H1 (cell line): ENCODE results near the gene ZNF451. TPM values are rescaled to one million over a fixed set of nuclear protein-coding genes. Genes with fewer than 3 reads are reported as not detected.

Experiments
- CTCF ChIA-PET: fragments of 300-600 bp; sonication (Branson Sonifier 250); formaldehyde crosslinking; loops from one replicate; lab custom pipeline; 2021; ENCODE audit not compliant: partially characterized antibody; lab: Charles Lee
- POLR2A ChIA-PET: fragments of 300-600 bp; sonication (Branson Sonifier 250); formaldehyde crosslinking; loops from one replicate; lab custom pipeline; 2021; ENCODE audit warnings: inconsistent platforms; ENCODE audit not compliant: partially characterized antibody; lab: Charles Lee
- DNase-seq, 2 experiments: peaks; one replicate each; pipeline versions ENCODE4 v3.0.0 to v3.0.0-alpha.2; 2010 to 2022; ENCODE audit warnings: low spot score in 2 of 2, low read depth in 1 of 2, mixed read lengths in 1 of 2
- FAIRE-seq: peaks from 2 replicates; lab custom pipeline; 2011; peaks lifted over from hg19 to GRCh38; lab: Jason Lieb, UNC
- H2AFZ ChIP-seq: 2 replicates; pipeline ENCODE4 v1.8.1; 2012; ENCODE audit warnings: low read length, inconsistent platforms
- H2AK5ac ChIP-seq: 2 replicates; pipeline ENCODE4 v1.6.1; 2013; ENCODE audit warnings: low read depth, low read length
- H2BK120ac ChIP-seq: replicated peaks from 2 replicates; pipeline ENCODE3; 2013; ENCODE audit warnings: low read depth, low read length, inconsistent platforms
- H2BK12ac ChIP-seq: 2 replicates; pipeline ENCODE4 v1.6.1; 2013; ENCODE audit warnings: low read depth, low read length
- H2BK15ac ChIP-seq: 2 replicates; pipeline ENCODE4 v1.6.1; 2013; ENCODE audit warnings: low read length
- H2BK20ac ChIP-seq: 2 replicates; pipeline ENCODE4 v1.6.1; 2013; ENCODE audit warnings: low read length
- H2BK5ac ChIP-seq: 2 replicates; pipeline ENCODE4 v1.6.1; 2013; ENCODE audit warnings: low read depth, low read length
- H3K14ac ChIP-seq: 2 replicates; pipeline ENCODE4 v1.6.1; 2013; ENCODE audit warnings: inconsistent platforms; ENCODE audit not compliant: insufficient read length
- H3K18ac ChIP-seq: 2 replicates; pipeline ENCODE4 v1.6.1; 2013; ENCODE audit warnings: low read length; ENCODE audit errors: extremely low read depth
- H3K23ac ChIP-seq: 2 replicates; pipeline ENCODE4 v1.6.1; 2013; ENCODE audit warnings: inconsistent platforms; ENCODE audit not compliant: insufficient read length
- H3K23me2 ChIP-seq: 2 replicates; pipeline ENCODE4 v1.6.1; 2013; ENCODE audit warnings: low read depth, low read length
- H3K27ac ChIP-seq: 2 replicates; pipeline ENCODE4 v1.6.1; 2011; ENCODE audit warnings: low read depth, low read length, inconsistent platforms
- H3K27me3 ChIP-seq, 4 experiments: replicated peaks in 1 of 4; 1 replicate in 1 of 4; 2 replicates in 3 of 4; pipeline versions ENCODE4 v1.6.1 to v1.8.1; 2011 to 2013; ENCODE audit warnings: low read length in 3 of 4, mild to moderate bottlenecking in 3 of 4, inconsistent platforms in 2 of 4, mixed read lengths in 2 of 4, moderate library complexity in 1 of 4; ENCODE audit not compliant: control insufficient read depth in 3 of 4, insufficient read depth in 3 of 4; ENCODE audit errors: extremely low read depth in 1 of 4
- H3K36me3 ChIP-seq, 4 experiments: 2 replicates each; pipeline versions ENCODE4 v1.6.1 to v1.8.1; 2011 to 2013; ENCODE audit warnings: mild to moderate bottlenecking in 4 of 4, low read length in 3 of 4, moderate library complexity in 2 of 4, control low read depth in 1 of 4, inconsistent platforms in 1 of 4; ENCODE audit not compliant: insufficient read depth in 4 of 4, control insufficient read depth in 2 of 4
- H3K4ac ChIP-seq: replicated peaks from 2 replicates; pipeline ENCODE3; 2013; ENCODE audit warnings: low read length, low read depth, mixed read lengths, inconsistent platforms; ENCODE audit not compliant: insufficient read length
- H3K4me1 ChIP-seq, 4 experiments: replicated peaks in 1 of 4; 1 replicate in 1 of 4; 2 replicates in 3 of 4; pipeline versions ENCODE4 v1.6.1 to v1.8.1; 2011 to 2013; ENCODE audit warnings: low read length in 3 of 4, inconsistent platforms in 2 of 4, mixed read lengths in 1 of 4; ENCODE audit not compliant: insufficient read depth in 4 of 4, control insufficient read depth in 3 of 4
- H3K4me2 ChIP-seq, 2 experiments: 2 replicates each; pipeline versions ENCODE4 v1.6.1 to v1.8.1; 2011 to 2013; ENCODE audit warnings: low read depth in 2 of 2, low read length in 2 of 2, control low read depth in 1 of 2, inconsistent platforms in 1 of 2, mild to moderate bottlenecking in 1 of 2; ENCODE audit not compliant: insufficient read depth in 1 of 2
- H3K4me3 ChIP-seq, 4 experiments: fragments of 200-600, 300-600 bp in 1 of 4; sonication (generic), shearing (Covaris generic), sonication (Bioruptor Twin) in 1 of 4; 2 replicates each; pipeline versions ENCODE4 v1.5.1 to v1.8.1; 2011 to 2016; ENCODE audit warnings: low read length in 4 of 4, low read depth in 3 of 4, control low read depth in 2 of 4, inconsistent platforms in 2 of 4, mild to moderate bottlenecking in 2 of 4, mixed read lengths in 1 of 4, moderate library complexity in 1 of 4; ENCODE audit not compliant: insufficient read depth in 2 of 4; ENCODE audit errors: extremely low read depth in 1 of 4
- H3K56ac ChIP-seq: replicated peaks from 2 replicates; pipeline ENCODE3; 2013; ENCODE audit warnings: low read depth, mild to moderate bottlenecking, mixed read lengths, low read length, inconsistent platforms; ENCODE audit not compliant: insufficient read length
- H3K79me1 ChIP-seq: 2 replicates; pipeline ENCODE4 v1.6.1; 2013; ENCODE audit warnings: low read depth, low read length, control low read depth
- H3K79me2 ChIP-seq, 2 experiments: 2 replicates each; pipeline versions ENCODE4 v1.6.1 to v1.8.1; 2012 to 2013; ENCODE audit warnings: low read length in 2 of 2, mild to moderate bottlenecking in 2 of 2, inconsistent platforms in 1 of 2; ENCODE audit not compliant: insufficient read depth in 2 of 2, control insufficient read depth in 1 of 2
- H3K9ac ChIP-seq, 4 experiments: replicated peaks in 1 of 4; 1 replicate in 1 of 4; 2 replicates in 3 of 4; pipeline versions ENCODE4 v1.6.1 to v1.8.1; 2011 to 2013; ENCODE audit warnings: low read depth in 3 of 4, low read length in 3 of 4, control low read depth in 2 of 4, mild to moderate bottlenecking in 2 of 4, moderate library complexity in 2 of 4, inconsistent platforms in 1 of 4; ENCODE audit errors: extremely low read depth in 1 of 4
- H3K9me3 ChIP-seq, 2 experiments: 2 replicates each; pipeline versions ENCODE4 v1.6.1 to v1.8.1; 2012 to 2013; ENCODE audit warnings: mild to moderate bottlenecking in 2 of 2, moderate library complexity in 2 of 2, control low read depth in 1 of 2, inconsistent platforms in 1 of 2, low read depth in 1 of 2, low read length in 1 of 2, mixed read lengths in 1 of 2; ENCODE audit not compliant: insufficient read depth in 2 of 2
- H4K20me1 ChIP-seq, 2 experiments: replicated peaks in 1 of 2; 2 replicates each; pipeline versions ENCODE3 to v1.8.1; 2011 to 2013; ENCODE audit warnings: inconsistent platforms in 2 of 2, low read length in 2 of 2, mild to moderate bottlenecking in 1 of 2; ENCODE audit not compliant: insufficient read depth in 2 of 2, control insufficient read depth in 1 of 2
- H4K5ac ChIP-seq: 2 replicates; pipeline ENCODE4 v1.6.1; 2013; ENCODE audit warnings: low read length, low read depth, mixed read lengths, inconsistent platforms; ENCODE audit not compliant: insufficient read length
- H4K8ac ChIP-seq: 2 replicates; pipeline ENCODE4 v1.8.0; 2013; ENCODE audit warnings: mild to moderate bottlenecking, moderate library complexity, low read length, inconsistent platforms; ENCODE audit not compliant: insufficient read depth; ENCODE audit errors: extremely low read depth
- H4K91ac ChIP-seq: replicated peaks from 2 replicates; pipeline ENCODE3; 2013; ENCODE audit warnings: low read length, mixed read lengths, inconsistent platforms; ENCODE audit not compliant: insufficient read length
- BACH1 ChIP-seq: IDR thresholded peaks from 2 replicates; pipeline ENCODE4 v1.6.1; 2012; ENCODE audit warnings: low read length, improper control_type of control experiment
- EZH2 ChIP-seq: fragments of 200-600 bp; sonication (generic); IDR thresholded peaks from 2 replicates; pipeline ENCODE4 v1.7.1; 2012; ENCODE audit warnings: low read depth, mild to moderate bottlenecking, moderate library complexity, low read length, inconsistent platforms; ENCODE audit not compliant: severe bottlenecking
- HDAC2 ChIP-seq, 2 experiments: fragments of 300-600 bp in 1 of 2; sonication (generic) in 1 of 2; IDR thresholded peaks; 2 replicates each; pipeline ENCODE4 v1.6.1; 2011 to 2012; ENCODE audit warnings: low read depth in 2 of 2, low read length in 2 of 2, mild to moderate bottlenecking in 2 of 2, moderate library complexity in 2 of 2, borderline replicate concordance in 1 of 2, inconsistent platforms in 1 of 2
- JUN ChIP-seq: IDR thresholded peaks from 2 replicates; pipeline ENCODE4 v1.6.1; 2011; ENCODE audit warnings: low read depth, mild to moderate bottlenecking, improper control_type of control experiment, low read length
- KDM4A ChIP-seq: IDR thresholded peaks from one replicate; pipeline ENCODE4 v1.7.1; 2012; ENCODE audit warnings: low read depth, mild to moderate bottlenecking, moderate library complexity, low read length, inconsistent platforms; ENCODE audit not compliant: severe bottlenecking
- RXRA ChIP-seq: IDR thresholded peaks from 2 replicates; pipeline ENCODE4 v1.6.1; 2011; ENCODE audit warnings: low read depth, mild to moderate bottlenecking, low read length, moderate library complexity; ENCODE audit not compliant: insufficient read depth
- TAF7 ChIP-seq: optimal IDR thresholded peaks from 2 replicates; pipeline ENCODE3; 2011; ENCODE audit warnings: low read depth, mild to moderate bottlenecking, inconsistent platforms, low read length, moderate library complexity, borderline replicate concordance
- TBP ChIP-seq: IDR thresholded peaks from 2 replicates; pipeline ENCODE4 v1.6.1; 2011; ENCODE audit warnings: low read depth, low read length, improper control_type of control experiment
- TEAD4 ChIP-seq: IDR thresholded peaks from 2 replicates; pipeline ENCODE4 v1.6.1; 2012; ENCODE audit warnings: low read depth, low read length, inconsistent platforms, mixed read lengths
- YY1 ChIP-seq: IDR thresholded peaks from 2 replicates; pipeline ENCODE4 v1.6.1; 2011; ENCODE audit warnings: low read depth, mild to moderate bottlenecking, low read length
- WGBS, 2 experiments: shearing (Covaris generic) in 1 of 2; methylation state at CpG; one replicate each; pipeline versions ENCODE4 v1.1.6 to v1.1.7; 2013 to 2015; ENCODE audit warnings: low lambda C conversion rate in 2 of 2, mixed read lengths in 2 of 2, inconsistent platforms in 1 of 2, low coverage in 1 of 2, missing lambda C conversion rate in 1 of 2; ENCODE audit not compliant: insufficient replicate concordance in 2 of 2, insufficient coverage in 1 of 2, insufficient read length in 1 of 2; ENCODE audit errors: extremely low coverage in 1 of 2, missing lambda C conversion rate in 1 of 2; 5-methylcytosine and 5-hydroxymethylcytosine counted together
- polyA plus RNA-seq, 7 experiments: library from polyadenylated mRNA; depleted of rRNA in 3 of 7; stranded (reverse) in 5 of 7; unstranded in 2 of 7; fragments of >200 nt in 5 of 7; fragments of 200-250 nt in 2 of 7; gene quantifications; 1 replicate in 5 of 7; 2 replicates in 1 of 7; 4 replicates in 1 of 7; pipeline versions ENCODE4 v1.2.1 to v1.2.3, GENCODE V29; 2011 to 2013; ENCODE audit warnings: missing spikeins in 2 of 7, mixed read lengths in 2 of 7
- total RNA-seq: library from RNA; stranded (reverse); fragmentation: NEBNext Ultra II Directional; extraction: Animal tissue kit (Norgen Biotek cat#: 25700); gene quantifications from 2 replicates; pipeline ENCODE4 v1.2.1, GENCODE V29; 2021
- TF ChIP-seq, protein P1 (sequence below): IDR thresholded peaks from 2 replicates; pipeline ENCODE4 v1.6.1; 2011; ENCODE audit warnings: low read length, improper control_type of control experiment

The ZNF451 gene
- total and polyA plus RNA-seq, 2 of the 8 experiments (the other 6 are each of a cell fraction or from before 2014, with no cell fraction given) = 10.7 to 56.8 TPM

DNA sequence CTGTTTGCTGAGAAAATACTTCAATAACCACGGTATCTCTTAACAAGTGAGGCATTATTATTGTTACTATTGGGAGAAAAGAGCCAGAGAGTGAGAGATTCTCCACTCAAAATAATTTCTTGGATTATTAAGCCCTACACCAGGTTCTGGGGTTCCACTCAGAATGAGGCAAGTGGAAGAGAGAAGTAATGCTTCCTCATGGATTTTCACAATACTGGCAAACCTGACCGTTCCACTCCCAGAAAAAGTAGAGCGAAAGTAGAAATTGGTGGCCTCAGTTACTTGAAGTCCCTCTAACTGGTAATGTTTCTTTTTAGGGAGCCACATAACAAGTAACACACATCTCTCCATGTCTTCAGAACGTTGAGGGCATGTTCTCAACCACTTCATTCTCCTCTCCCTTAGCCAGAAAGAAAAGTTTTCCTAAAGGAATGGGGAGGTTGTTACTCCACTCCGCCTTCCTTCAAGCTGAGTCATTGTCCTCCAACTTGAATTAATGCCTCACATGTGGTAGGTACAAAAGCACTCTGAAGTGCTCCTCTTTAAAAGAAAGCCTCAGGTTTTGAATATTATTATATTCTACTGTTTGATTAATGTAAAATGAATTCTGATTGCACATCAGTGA lies 84.0 kb downstream of the ZNF451 start:
- H4K5ac ChIP-seq = no peak overlapping the region
- no peak overlapping the region for H2AK5ac ChIP-seq
- H3K4me1 ChIP-seq = peaks cover 2 to 17% (median 6%) of the 10 kb centered on the region in 4 experiments; a peak in 5 of 7 replicates
- no peak overlapping the region for H4K91ac ChIP-seq
- peak overlapping the region in 1 of 4 experiments; percentile 53; a peak in 2 of 7 replicates for H3K9ac ChIP-seq
- no peak overlapping the region for H2BK120ac ChIP-seq
- H3K4me3 ChIP-seq = peak overlapping the region; percentile 25 to 66 (median 42); a peak in 5 of 8 replicates
- H3K18ac ChIP-seq = 0 out of 2 replicates have a peak overlapping the region, but pooled peaks have one; percentile 35
- peaks cover 5% of the 10 kb centered on the region for H3K23me2 ChIP-seq
- no peak overlapping the region for H3K14ac ChIP-seq
- no peak overlapping the region for H3K27ac ChIP-seq
- no peaks in the 10 kb centered on the region for H4K20me1 ChIP-seq
- H2BK12ac ChIP-seq = no peak overlapping the region
- no peak overlapping the region for H2BK15ac ChIP-seq
- no peak overlapping the region for H3K23ac ChIP-seq
- no peaks in the 10 kb centered on the region; a peak in 1 of 8 replicates for H3K36me3 ChIP-seq
- H4K8ac ChIP-seq = no peak overlapping the region
- no peak overlapping the region for H3K56ac ChIP-seq
- H2BK5ac ChIP-seq = no peak overlapping the region
- WGBS, 2 experiments = 28% methylated on average over 5 of the region's 5 CpGs; no CpG with 5 or more reads in 1 of the 2 experiments
- H3K79me2 ChIP-seq = peaks cover 3 to 61% of the 10 kb centered on the region in 2 experiments; a peak in 2 of 4 replicates
- peaks cover 0 to 5% (median 2%) of the 10 kb centered on the region in 4 experiments; a peak in 3 of 7 replicates for H3K27me3 ChIP-seq
- no peak overlapping the region for H3K4ac ChIP-seq
- H3K9me3 ChIP-seq = no peaks in the 10 kb centered on the region
- POLR2A ChIA-PET = interaction anchor here (0.9 to 1.3 kb wide), 2 partner anchors 84 to 219 kb away, joined by 3 read pairs; partner anchors contain the start of genes BEND6 and ZNF451
- peak overlapping the region; percentile 80 to 81 for H3K4me2 ChIP-seq
- FAIRE-seq = peak; percentile 89
- DNase-seq = no peak
- CTCF ChIA-PET = no interaction called here
- H2AFZ ChIP-seq = no peak overlapping the region
- H2BK20ac ChIP-seq = no peak overlapping the region
- H3K79me1 ChIP-seq = no peaks in the 10 kb centered on the region; the same call in 1 of the 2 replicates
- TF ChIP-seq KDM4A (no peak), EZH2 (no peak), RXRA (no peak), YY1 (no peak), JUN (no peak), BACH1 (peak; percentile 61; the same call in 1 of the 2 replicates), TAF7 (no peak), TBP (no peak), HDAC2 (IDR thresholded peaks at IDR 0.05; ENCODE audit: borderline replicate concordance in 1 of 2, low read depth in 2 of 2, low read length in 2 of 2) (no peak), TEAD4 (no peak)
- TF ChIP-seq, protein P1, sequence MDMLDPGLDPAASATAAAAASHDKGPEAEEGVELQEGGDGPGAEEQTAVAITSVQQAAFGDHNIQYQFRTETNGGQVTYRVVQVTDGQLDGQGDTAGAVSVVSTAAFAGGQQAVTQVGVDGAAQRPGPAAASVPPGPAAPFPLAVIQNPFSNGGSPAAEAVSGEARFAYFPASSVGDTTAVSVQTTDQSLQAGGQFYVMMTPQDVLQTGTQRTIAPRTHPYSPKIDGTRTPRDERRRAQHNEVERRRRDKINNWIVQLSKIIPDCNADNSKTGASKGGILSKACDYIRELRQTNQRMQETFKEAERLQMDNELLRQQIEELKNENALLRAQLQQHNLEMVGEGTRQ = no peak
